ENCODE data around the gene DCDC1. TPM values are rescaled to one million over a fixed set of nuclear protein-coding genes. Genes with fewer than 3 reads are reported as not detected.
"Not testable (repeated sequence)": the region's sequence is repeated elsewhere in the genome, so short reads cannot be mapped to it uniquely, and the experiment has no call there.

The DCDC1 gene
- total RNA-seq, 5 donors from 2014 or later (not counting 1 experiment from before 2014, with no cell fraction given), result 0.09 to 1.0 (median 0.22) TPM; not detected in 1

GRCh38 chr11:30960387-30960992 is 409.0 kb downstream of the DCDC1 start:
- no peaks in the 10 kb centered on the region for H3K9me3 ChIP-seq
- H3K27ac Mint-ChIP-seq, result no peak overlapping the region
- H3K4me1 Mint-ChIP-seq, result no peaks in the 10 kb centered on the region
- no peaks in the 10 kb centered on the region for H3K27me3 Mint-ChIP-seq
- H3K36me3 ChIP-seq (ENCODE audit: control insufficient read depth in 2 of 2, extremely low read depth in 1 of 2, insufficient read depth in 1 of 2, low read length in 1 of 2), result no peaks in the 10 kb centered on the region
- no peak for ATAC-seq (replicated peaks in 1 of 4)
- no peaks in the 10 kb centered on the region for H3K27me3 ChIP-seq (replicated peaks in 1 of 2; ENCODE audit: control insufficient read depth in 2 of 2, extremely low read depth in 1 of 2, insufficient read depth in 2 of 2, low read length in 1 of 2)
- H3K27ac ChIP-seq (ENCODE audit: low read length), result no peak overlapping the region
- DNase-seq, result no peak
- POLR2A ChIA-PET, result no interaction called here
- CTCF ChIA-PET, result no interaction called here
- no peaks in the 10 kb centered on the region for H3K36me3 Mint-ChIP-seq
- WGBS (ENCODE audit: insufficient coverage), result no CpG with 5 or more reads among the region's 2 CpGs
- H3K9me3 Mint-ChIP-seq, result peaks cover 4 to 6% (median 4%) of the 10 kb centered on the region in 3 donors
- no peaks in the 10 kb centered on the region for H3K4me1 ChIP-seq (ENCODE audit: control insufficient read depth in 1 of 2, extremely low read depth in 1 of 2, insufficient read depth in 2 of 2, low read length in 2 of 2)
- H3K4me3 ChIP-seq (ENCODE audit: control insufficient read depth in 1 of 2, extremely low read depth in 1 of 2, low read length in 1 of 2), result no peak overlapping the region
- no peak overlapping the region for H3K4me3 Mint-ChIP-seq

- DNase-seq (no peak), ATAC-seq (replicated peaks in 1 of 4) (no peak)
- POLR2A ChIA-PET, result no interaction called here
- no peaks in the 10 kb centered on the region for H3K36me3 ChIP-seq (ENCODE audit: control insufficient read depth in 2 of 2, extremely low read depth in 1 of 2, insufficient read depth in 1 of 2, low read length in 1 of 2)
- Mint-ChIP-seq H3K9me3 (peaks cover 0 to 4% (median 3%) of the 10 kb centered on the region in 3 donors), H3K4me1 (no peaks in the 10 kb centered on the region), H3K36me3 (no peaks in the 10 kb centered on the region), H3K27ac (no peak overlapping the region), H3K4me3 (no peak overlapping the region), H3K27me3 (no peaks in the 10 kb centered on the region)
- H3K4me3 ChIP-seq (ENCODE audit: control insufficient read depth in 1 of 2, extremely low read depth in 1 of 2, low read length in 1 of 2), result no peak overlapping the region
- H3K4me1 ChIP-seq (ENCODE audit: control insufficient read depth in 1 of 2, extremely low read depth in 1 of 2, insufficient read depth in 2 of 2, low read length in 2 of 2), result no peaks in the 10 kb centered on the region
- WGBS (ENCODE audit: insufficient coverage), result 60% methylated on average over 2 of the region's 3 CpGs
- no peak overlapping the region for H3K27ac ChIP-seq (ENCODE audit: low read length)
- CTCF ChIA-PET, result no interaction called here
- no peaks in the 10 kb centered on the region for H3K9me3 ChIP-seq
- H3K27me3 ChIP-seq (replicated peaks in 1 of 2; ENCODE audit: control insufficient read depth in 2 of 2, extremely low read depth in 1 of 2, insufficient read depth in 2 of 2, low read length in 1 of 2), result no peaks in the 10 kb centered on the region
These were observed 412.8 kb downstream of the DCDC1 start for GRCh38 chr11:30956751-30957150.

- Histone ChIP-seq H3K27me3 (replicated peaks in 1 of 2; ENCODE audit: control insufficient read depth in 2 of 2, extremely low read depth in 1 of 2, insufficient read depth in 2 of 2, low read length in 1 of 2) (no peaks in the 10 kb centered on the region), H3K4me1 (ENCODE audit: control insufficient read depth in 1 of 2, extremely low read depth in 1 of 2, insufficient read depth in 2 of 2, low read length in 2 of 2) (no peaks in the 10 kb centered on the region), H3K27ac (ENCODE audit: low read length) (no peak overlapping the region), H3K36me3 (ENCODE audit: control insufficient read depth in 2 of 2, extremely low read depth in 1 of 2, insufficient read depth in 1 of 2, low read length in 1 of 2) (no peaks in the 10 kb centered on the region), H3K9me3 (no peaks in the 10 kb centered on the region), H3K4me3 (ENCODE audit: control insufficient read depth in 1 of 2, extremely low read depth in 1 of 2, low read length in 1 of 2) (no peak overlapping the region)
- ChIA-PET CTCF (no interaction called here), POLR2A (no interaction called here)
- DNase-seq, result no peak
- Mint-ChIP-seq H3K4me3 (no peak overlapping the region), H3K27ac (no peak overlapping the region), H3K27me3 (peaks cover 0 to 1% of the 10 kb centered on the region in 2 donors), H3K36me3 (no peaks in the 10 kb centered on the region), H3K4me1 (no peaks in the 10 kb centered on the region), H3K9me3 (peaks cover 4 to 17% (median 10%) of the 10 kb centered on the region in 3 donors)
- no CpG with 5 or more reads among the region's 3 CpGs for WGBS (ENCODE audit: insufficient coverage)
- no peak for ATAC-seq (replicated peaks in 1 of 4)
These were observed 419.7 kb downstream of the DCDC1 start for GRCh38 chr11:30949838-30950237.

- H3K36me3 Mint-ChIP-seq; H3K4me1 ChIP-seq (ENCODE audit: control insufficient read depth in 1 of 2, extremely low read depth in 1 of 2, insufficient read depth in 2 of 2, low read length in 2 of 2); H3K27me3 Mint-ChIP-seq; CTCF ChIA-PET; H3K27ac Mint-ChIP-seq; H3K4me3 Mint-ChIP-seq; H3K27ac ChIP-seq (ENCODE audit: low read length); H3K36me3 ChIP-seq (ENCODE audit: control insufficient read depth in 2 of 2, extremely low read depth in 1 of 2, insufficient read depth in 1 of 2, low read length in 1 of 2); H3K27me3 ChIP-seq (replicated peaks in 1 of 2; ENCODE audit: control insufficient read depth in 2 of 2, extremely low read depth in 1 of 2, insufficient read depth in 2 of 2, low read length in 1 of 2); H3K9me3 ChIP-seq; H3K4me3 ChIP-seq (ENCODE audit: control insufficient read depth in 1 of 2, extremely low read depth in 1 of 2, low read length in 1 of 2); POLR2A ChIA-PET; DNase-seq; ATAC-seq (replicated peaks in 1 of 4); H3K4me1 Mint-ChIP-seq: not testable (repeated sequence)
- peaks cover 4 to 17% (median 10%) of the 10 kb centered on the region in 3 donors for H3K9me3 Mint-ChIP-seq
- WGBS (ENCODE audit: insufficient coverage), result no CpG with 5 or more reads among the region's 1 CpG
These were observed 421.8 kb downstream of the DCDC1 start for GRCh38 chr11:30947715-30948114.

GRCh38 chr11:30938810-30939209 is 430.7 kb downstream of the DCDC1 start:
- no peak for ATAC-seq (replicated peaks in 1 of 4)
- no peaks in the 10 kb centered on the region for H3K9me3 ChIP-seq
- Mint-ChIP-seq H3K4me3 (no peak overlapping the region), H3K36me3 (no peaks in the 10 kb centered on the region), H3K9me3 (peaks cover 8 to 16% (median 11%) of the 10 kb centered on the region in 3 donors), H3K27me3 (no peaks in the 10 kb centered on the region), H3K27ac (no peak overlapping the region), H3K4me1 (no peaks in the 10 kb centered on the region)
- H3K4me1 ChIP-seq (ENCODE audit: control insufficient read depth in 1 of 2, extremely low read depth in 1 of 2, insufficient read depth in 2 of 2, low read length in 2 of 2), result no peaks in the 10 kb centered on the region
- WGBS (ENCODE audit: insufficient coverage), result 69% methylated on average over 5 of the region's 6 CpGs
- no peak overlapping the region for H3K4me3 ChIP-seq (ENCODE audit: control insufficient read depth in 1 of 2, extremely low read depth in 1 of 2, low read length in 1 of 2)
- DNase-seq, result no peak
- CTCF ChIA-PET, result no interaction called here
- no peaks in the 10 kb centered on the region for H3K27me3 ChIP-seq (replicated peaks in 1 of 2; ENCODE audit: control insufficient read depth in 2 of 2, extremely low read depth in 1 of 2, insufficient read depth in 2 of 2, low read length in 1 of 2)
- H3K27ac ChIP-seq (ENCODE audit: low read length), result no peak overlapping the region
- H3K36me3 ChIP-seq (ENCODE audit: control insufficient read depth in 2 of 2, extremely low read depth in 1 of 2, insufficient read depth in 1 of 2, low read length in 1 of 2), result no peaks in the 10 kb centered on the region
- POLR2A ChIA-PET, result no interaction called here

- Mint-ChIP-seq H3K9me3 (peaks cover 8 to 16% (median 11%) of the 10 kb centered on the region in 3 donors), H3K4me1 (no peaks in the 10 kb centered on the region), H3K36me3 (no peaks in the 10 kb centered on the region), H3K27ac (no peak overlapping the region), H3K27me3 (no peaks in the 10 kb centered on the region), H3K4me3 (no peak overlapping the region)
- no peak for ATAC-seq (replicated peaks in 1 of 4)
- Histone ChIP-seq H3K27me3 (replicated peaks in 1 of 2; ENCODE audit: control insufficient read depth in 2 of 2, extremely low read depth in 1 of 2, insufficient read depth in 2 of 2, low read length in 1 of 2) (no peaks in the 10 kb centered on the region), H3K4me1 (ENCODE audit: control insufficient read depth in 1 of 2, extremely low read depth in 1 of 2, insufficient read depth in 2 of 2, low read length in 2 of 2) (no peaks in the 10 kb centered on the region), H3K36me3 (ENCODE audit: control insufficient read depth in 2 of 2, extremely low read depth in 1 of 2, insufficient read depth in 1 of 2, low read length in 1 of 2) (no peaks in the 10 kb centered on the region), H3K27ac (ENCODE audit: low read length) (no peak overlapping the region), H3K9me3 (no peaks in the 10 kb centered on the region), H3K4me3 (ENCODE audit: control insufficient read depth in 1 of 2, extremely low read depth in 1 of 2, low read length in 1 of 2) (no peak overlapping the region)
- ChIA-PET POLR2A (no interaction called here), CTCF (no interaction called here)
- WGBS (ENCODE audit: insufficient coverage), result 15% methylated on average over 5 of the region's 5 CpGs
- DNase-seq, result no peak
These were observed 431.4 kb downstream of the DCDC1 start for GRCh38 chr11:30938171-30938570.

GRCh38 chr11:30936491-30936890 is 433.0 kb downstream of the DCDC1 start:
- H3K36me3 Mint-ChIP-seq, result no peaks in the 10 kb centered on the region
- no peaks in the 10 kb centered on the region for H3K4me1 ChIP-seq (ENCODE audit: control insufficient read depth in 1 of 2, extremely low read depth in 1 of 2, insufficient read depth in 2 of 2, low read length in 2 of 2)
- H3K36me3 ChIP-seq (ENCODE audit: control insufficient read depth in 2 of 2, extremely low read depth in 1 of 2, insufficient read depth in 1 of 2, low read length in 1 of 2), result no peaks in the 10 kb centered on the region
- no peaks in the 10 kb centered on the region for H3K4me1 Mint-ChIP-seq
- no peak overlapping the region for H3K27ac ChIP-seq (ENCODE audit: low read length)
- no peak overlapping the region for H3K4me3 Mint-ChIP-seq
- POLR2A ChIA-PET, result no interaction called here
- DNase-seq (no peak), ATAC-seq (replicated peaks in 1 of 4) (no peak)
- no peaks in the 10 kb centered on the region for H3K9me3 ChIP-seq
- H3K4me3 ChIP-seq (ENCODE audit: control insufficient read depth in 1 of 2, extremely low read depth in 1 of 2, low read length in 1 of 2), result no peak overlapping the region
- no peaks in the 10 kb centered on the region for H3K27me3 ChIP-seq (replicated peaks in 1 of 2; ENCODE audit: control insufficient read depth in 2 of 2, extremely low read depth in 1 of 2, insufficient read depth in 2 of 2, low read length in 1 of 2)
- WGBS (ENCODE audit: insufficient coverage), result no CpG with 5 or more reads among the region's 2 CpGs
- peaks cover 4 to 16% (median 11%) of the 10 kb centered on the region in 3 donors for H3K9me3 Mint-ChIP-seq
- no peaks in the 10 kb centered on the region for H3K27me3 Mint-ChIP-seq
- CTCF ChIA-PET, result no interaction called here
- no peak overlapping the region for H3K27ac Mint-ChIP-seq
